Loucy (cell line): ENCODE data around the gene ZNF750.

Source experiments
- H2AFZ ChIP-seq: fragments of 200-600 bp; sonication (generic); 2 replicates; pipeline ENCODE4 v1.6.0; 2016; ENCODE audit warnings: antibody characterized with exemption, mild to moderate bottlenecking, low read length, moderate library complexity
- H3F3A ChIP-seq: fragments of 200-600 bp; 2 replicates; pipeline ENCODE4 v1.6.0; 2016; ENCODE audit warnings: antibody characterized with exemption, low read depth, mild to moderate bottlenecking
- H3K27me3 ChIP-seq: fragments of 200-600 bp; sonication (generic); 2 replicates; pipeline ENCODE4 v1.6.1; 2014; ENCODE audit warnings: low read length, mild to moderate bottlenecking; ENCODE audit not compliant: insufficient read depth, poor library complexity, severe bottlenecking
- H3K36me3 ChIP-seq: fragments of 200-600 bp; sonication (generic); 2 replicates; pipeline ENCODE4 v1.6.1; 2016; ENCODE audit warnings: low read length; ENCODE audit not compliant: insufficient read depth
- H3K4me1 ChIP-seq: fragments of 200-600 bp; sonication (generic); 2 replicates; pipeline ENCODE4 v1.5.1; 2014; ENCODE audit warnings: low read length, mild to moderate bottlenecking; ENCODE audit not compliant: insufficient read depth, poor library complexity, severe bottlenecking
- H3K4me2 ChIP-seq: fragments of 200-600 bp; sonication (generic); 2 replicates; pipeline ENCODE4 v1.6.0; 2014; ENCODE audit warnings: antibody characterized with exemption, low read length, low read depth, mild to moderate bottlenecking; ENCODE audit not compliant: poor library complexity, severe bottlenecking
- H3K4me3 ChIP-seq: fragments of 200-600 bp; sonication (generic); 2 replicates; pipeline ENCODE4 v1.5.1; 2014; ENCODE audit warnings: low read length, mild to moderate bottlenecking, mixed read lengths; ENCODE audit not compliant: poor library complexity, severe bottlenecking
- H3K79me2 ChIP-seq: fragments of 200-600 bp; sonication (generic); 2 replicates; pipeline ENCODE4 v1.6.1; 2014; ENCODE audit warnings: low read length; ENCODE audit not compliant: insufficient read depth
- H3K9ac ChIP-seq: fragments of 200-600 bp; sonication (generic); 2 replicates; pipeline ENCODE4 v1.6.0; 2014; ENCODE audit warnings: mild to moderate bottlenecking, low read depth, low read length, moderate library complexity; ENCODE audit not compliant: poor library complexity, severe bottlenecking
- H3K9me2 ChIP-seq: fragments of 200-600 bp; sonication (generic); replicated peaks from 2 replicates; pipeline ENCODE4 v1.6.1; 2016; ENCODE audit warnings: low read depth, low read length, mixed read lengths
- H3K9me3 ChIP-seq: fragments of 200-600 bp; sonication (generic); 2 replicates; pipeline ENCODE4 v1.6.1; 2014; ENCODE audit warnings: mild to moderate bottlenecking, antibody characterized with exemption, low read length, low read depth; ENCODE audit not compliant: insufficient read depth
- H4K20me1 ChIP-seq: fragments of 200-600 bp; sonication (generic); 2 replicates; pipeline ENCODE4 v1.6.0; 2014; ENCODE audit warnings: antibody characterized with exemption, low read length, mild to moderate bottlenecking; ENCODE audit not compliant: insufficient read depth, poor library complexity, severe bottlenecking
- CTCF ChIP-seq: fragments of 200-600 bp; sonication (generic); conservative IDR thresholded peaks from 2 replicates; pipeline ENCODE4 v1.5.1; 2014; ENCODE audit warnings: mild to moderate bottlenecking, antibody characterized with exemption, low read length
- EZH2phosphoT487 ChIP-seq: fragments of 200-600 bp; IDR thresholded peaks from 2 replicates; pipeline ENCODE4 v1.6.1; 2018; ENCODE audit warnings: antibody characterized with exemption, mild to moderate bottlenecking, moderate library complexity, borderline replicate concordance

Gene ZNF750

GRCh38 chr17:82878527-82878926 is 38.7 kb upstream of the ZNF750 start:
- Histone ChIP-seq H3K9me3 (no peaks in the 10 kb centered on the region), H3K4me2 (no peak overlapping the region), H4K20me1 (peaks cover 25% of the 10 kb centered on the region), H3F3A (no peaks in the 10 kb centered on the region), H3K27me3 (no peaks in the 10 kb centered on the region), H3K4me3 (no peak overlapping the region), H2AFZ (no peak overlapping the region), H3K79me2 (peaks cover 99% of the 10 kb centered on the region), H3K9me2 (no peaks in the 10 kb centered on the region), H3K36me3 (peaks cover 43% of the 10 kb centered on the region; the same call in 1 of the 2 replicates), H3K9ac (no peak overlapping the region), H3K4me1 (peaks cover 42% of the 10 kb centered on the region)
- TF ChIP-seq CTCF (no peak), EZH2phosphoT487 (no peak)

- Histone ChIP-seq H3K9me3 (no peaks in the 10 kb centered on the region), H2AFZ (no peak overlapping the region), H3K9ac (no peak overlapping the region), H3F3A (no peaks in the 10 kb centered on the region), H4K20me1 (peaks cover 28% of the 10 kb centered on the region), H3K4me1 (peaks cover 24% of the 10 kb centered on the region), H3K4me3 (no peak overlapping the region), H3K9me2 (no peaks in the 10 kb centered on the region), H3K36me3 (peaks cover 59% of the 10 kb centered on the region; the same call in 1 of the 2 replicates), H3K27me3 (no peaks in the 10 kb centered on the region), H3K79me2 (peaks cover 99% of the 10 kb centered on the region), H3K4me2 (no peak overlapping the region)
- TF ChIP-seq EZH2phosphoT487 = no peak
- no peak for TF ChIP-seq CTCF
Measured at GRCh38 chr17:82876602-82877379, 37.0 kb upstream of the ZNF750 start.

- H3K4me2 ChIP-seq = no peak overlapping the region
- no peaks in the 10 kb centered on the region for H3K9me2 ChIP-seq
- peaks cover 99% of the 10 kb centered on the region for H3K79me2 ChIP-seq
Measured at GRCh38 chr17:82876149-82876548, 36.3 kb upstream of the ZNF750 start.

More at GRCh38 chr17:82876149-82876548, 36.3 kb upstream of the ZNF750 start:
- Histone ChIP-seq H3K4me3 (no peak overlapping the region), H3K4me1 (peaks cover 18% of the 10 kb centered on the region), H2AFZ (no peak overlapping the region), H4K20me1 (peaks cover 22% of the 10 kb centered on the region), H3K27me3 (no peaks in the 10 kb centered on the region), H3K9me3 (no peaks in the 10 kb centered on the region), H3K9ac (no peak overlapping the region), H3F3A (no peaks in the 10 kb centered on the region), H3K36me3 (peaks cover 65% of the 10 kb centered on the region; the same call in 1 of the 2 replicates)
- TF ChIP-seq CTCF (no peak), EZH2phosphoT487 (no peak)
